NT2/D1 (cell line): ENCODE results near the gene ERN1.
A peak's percentile ranks its signal among the peaks of the same experiment; 100 is the strongest.

Experiments used
- DNase-seq: peaks from one replicate; pipeline ENCODE4 v3.0.0-alpha.2; 2011; ENCODE audit warnings: low read depth, low spot score
- H3K27me3 ChIP-seq: 2 replicates; pipeline ENCODE4 v1.6.0; 2011; ENCODE audit warnings: mild to moderate bottlenecking; ENCODE audit not compliant: insufficient read length, insufficient read depth
- H3K36me3 ChIP-seq: 2 replicates; pipeline ENCODE4 v1.6.1; 2011; ENCODE audit warnings: mild to moderate bottlenecking, low read length, mixed read lengths; ENCODE audit not compliant: insufficient read depth, insufficient read length
- H3K4me1 ChIP-seq: 2 replicates; pipeline ENCODE4 v1.5.1; 2011; ENCODE audit not compliant: insufficient read depth, insufficient read length
- H3K4me3 ChIP-seq: 2 replicates; pipeline ENCODE4 v1.5.1; 2011; ENCODE audit warnings: low read depth; ENCODE audit not compliant: insufficient read length
- H3K9ac ChIP-seq: 2 replicates; pipeline ENCODE4 v1.6.0; 2011; ENCODE audit warnings: low read depth; ENCODE audit not compliant: insufficient read length
- H3K9me3 ChIP-seq: 2 replicates; pipeline ENCODE4 v1.5.1; 2011; ENCODE audit warnings: mild to moderate bottlenecking, low read length; ENCODE audit not compliant: insufficient read depth
- SUZ12 ChIP-seq: IDR thresholded peaks from 2 replicates; pipeline ENCODE4 v1.6.1; 2011; ENCODE audit not compliant: insufficient read length, insufficient read depth; ENCODE audit errors: extremely low read depth
- YY1 ChIP-seq: IDR thresholded peaks from 2 replicates; pipeline ENCODE4 v1.6.1; 2011; ENCODE audit not compliant: insufficient read length, insufficient read depth
- ZNF274 ChIP-seq: IDR thresholded peaks from 2 replicates; pipeline ENCODE4 v1.6.1; 2011; ENCODE audit warnings: mild to moderate bottlenecking, low read depth, low read length

ERN1 gene

GRCh38 chr17:63998721-63999679 lies 130.9 kb downstream of the ERN1 start:
- Histone ChIP-seq H3K9me3 (no peaks in the 10 kb centered on the region), H3K4me1 (peaks cover 6% of the 10 kb centered on the region), H3K9ac (peak overlapping the region; percentile 87), H3K27me3 (peaks cover 29% of the 10 kb centered on the region), H3K36me3 (no peaks in the 10 kb centered on the region), H3K4me3 (peak overlapping the region; percentile 90)
- TF ChIP-seq SUZ12 (no peak), YY1 (no peak), ZNF274 (no peak)
- no peak for DNase-seq

GRCh38 chr17:63998050-63998720 lies 131.8 kb downstream of the ERN1 start, which contains the start of gene PRR29:
TSS of gene PRR29 (plus strand) at chr17:63998351. CDS start at chr17:63998365, 14 bp downstream.
- Histone ChIP-seq H3K36me3 (no peaks in the 10 kb centered on the region), H3K9ac (peak within 1 kb of the TSS; percentile 87), H3K4me1 (peaks cover 6% of the 10 kb centered on the region), H3K27me3 (peaks cover 37% of the 10 kb centered on the region), H3K4me3 (peak within 1 kb of the TSS; percentile 90), H3K9me3 (no peaks in the 10 kb centered on the region)
- peak; percentile 44 for DNase-seq
- TF ChIP-seq YY1: no peak
- TF ChIP-seq SUZ12: no peak
- no peak for TF ChIP-seq ZNF274

- Histone ChIP-seq H3K9ac (peak overlapping the region; percentile 87), H3K4me1 (peaks cover 6% of the 10 kb centered on the region), H3K4me3 (peak overlapping the region; percentile 90), H3K27me3 (peaks cover 41% of the 10 kb centered on the region), H3K9me3 (no peaks in the 10 kb centered on the region), H3K36me3 (no peaks in the 10 kb centered on the region)
- no peak for TF ChIP-seq ZNF274
- TF ChIP-seq SUZ12: no peak
- TF ChIP-seq YY1: no peak
- no peak for DNase-seq
Measured at GRCh38 chr17:63997341-63998048, 132.4 kb downstream of the ERN1 start.

- Histone ChIP-seq H3K27me3 (peaks cover 50% of the 10 kb centered on the region), H3K36me3 (no peaks in the 10 kb centered on the region), H3K4me3 (no peak overlapping the region), H3K4me1 (peaks cover 3% of the 10 kb centered on the region), H3K9ac (no peak overlapping the region), H3K9me3 (no peaks in the 10 kb centered on the region)
- no peak for DNase-seq
- TF ChIP-seq SUZ12 (no peak), YY1 (no peak), ZNF274 (no peak)
Measured at GRCh38 chr17:63996430-63997182, 133.3 kb downstream of the ERN1 start.

- no peak overlapping the region for H3K9ac ChIP-seq
- peaks cover 5% of the 10 kb centered on the region for H3K4me1 ChIP-seq
- no peak for DNase-seq
- no peaks in the 10 kb centered on the region for H3K9me3 ChIP-seq
- peaks cover 53% of the 10 kb centered on the region for H3K27me3 ChIP-seq
- no peak overlapping the region for H3K4me3 ChIP-seq
- TF ChIP-seq YY1: no peak
- no peak for TF ChIP-seq SUZ12
- no peak for TF ChIP-seq ZNF274
- H3K36me3 ChIP-seq: no peaks in the 10 kb centered on the region
Measured at GRCh38 chr17:63995626-63996025, 134.3 kb downstream of the ERN1 start.

- no peak for DNase-seq
- peaks cover 47% of the 10 kb centered on the region for H3K27me3 ChIP-seq
- H3K4me3 ChIP-seq: no peak overlapping the region
- TF ChIP-seq YY1 (no peak), SUZ12 (no peak), ZNF274 (no peak)
- H3K4me1 ChIP-seq: peaks cover 14% of the 10 kb centered on the region
- no peak overlapping the region for H3K9ac ChIP-seq
- no peaks in the 10 kb centered on the region for H3K36me3 ChIP-seq
- H3K9me3 ChIP-seq: no peaks in the 10 kb centered on the region
Measured at GRCh38 chr17:63993368-63993985, 136.5 kb downstream of the ERN1 start.
